OCI-LY3 (cell line): ENCODE measurements around the gene RBMS3.

Experiments
- H2AFZ ChIP-seq: fragments of 200-600, 300-600 bp; shearing (Covaris generic); 2 replicates; pipeline ENCODE4 v1.6.0; 2014; ENCODE audit warnings: antibody characterized with exemption, low read depth, low read length
- H3K27ac ChIP-seq: fragments of 200-600, 300-600 bp; sonication (generic); 2 replicates; pipeline ENCODE4 v1.5.1; 2014; ENCODE audit warnings: mild to moderate bottlenecking, low read length, moderate library complexity, mixed read lengths
- H3K27me3 ChIP-seq: fragments of 200-600, 300-600 bp; sonication (generic); 2 replicates; pipeline ENCODE4 v1.6.1; 2014; ENCODE audit warnings: low read depth, low read length, mixed read lengths
- H3K36me3 ChIP-seq: fragments of 200-600, 300-600 bp; sonication (generic); replicated peaks from 2 replicates; pipeline ENCODE3; 2014; ENCODE audit warnings: low read depth, low read length, mixed read lengths
- H3K4me1 ChIP-seq: fragments of 300-600, 200-600 bp; sonication (generic); 2 replicates; pipeline ENCODE4 v1.6.1; 2014; ENCODE audit warnings: low read length, mixed read lengths
- H3K4me2 ChIP-seq: fragments of 200-600, 300-600 bp; sonication (generic); 2 replicates; pipeline ENCODE4 v1.6.1; 2014; ENCODE audit warnings: low read length, mixed read lengths
- H3K4me3 ChIP-seq: fragments of 300-600, 200-600 bp; sonication (generic); 2 replicates; pipeline ENCODE4 v1.5.1; 2014; ENCODE audit warnings: antibody characterized with exemption, mild to moderate bottlenecking, low read length, moderate library complexity
- H3K79me2 ChIP-seq: fragments of 300-600, 200-600 bp; shearing (Covaris generic); 2 replicates; pipeline ENCODE4 v1.6.1; 2014; ENCODE audit warnings: mild to moderate bottlenecking, low read length, mixed read lengths
- H3K9ac ChIP-seq: fragments of 300-600, 200-600 bp; shearing (Covaris generic); 2 replicates; pipeline ENCODE4 v1.6.0; 2014; ENCODE audit warnings: mild to moderate bottlenecking, low read length, moderate library complexity
- H3K9me3 ChIP-seq: fragments of 200-600, 300-600 bp; shearing (Covaris generic); 2 replicates; pipeline ENCODE4 v1.6.1; 2014; ENCODE audit warnings: low read length, mixed read lengths; ENCODE audit not compliant: insufficient read depth
- H4K20me1 ChIP-seq: fragments of 200-600, 300-600 bp; sonication (generic); 2 replicates; pipeline ENCODE4 v1.6.1; 2016; ENCODE audit warnings: low read length, mixed read lengths; ENCODE audit not compliant: insufficient read depth
- CTCF ChIP-seq: fragments of 200-600, 300-600 bp; sonication (generic); IDR thresholded peaks from 2 replicates; pipeline ENCODE4 v1.5.1; 2014; ENCODE audit warnings: antibody characterized with exemption, low read length, low read depth
- EZH2phosphoT487 ChIP-seq: fragments of 200-600 bp; shearing (Covaris generic); IDR thresholded peaks from 2 replicates; pipeline ENCODE4 v1.6.1; 2018; ENCODE audit warnings: antibody characterized with exemption, mixed run types, low read depth

The RBMS3 gene

GRCh38 chr3:29591579-29591978 is 310.7 kb downstream of the RBMS3 start:
- Histone ChIP-seq H4K20me1 (no peaks in the 10 kb centered on the region), H3K27ac (no peak overlapping the region), H2AFZ (no peak overlapping the region), H3K27me3 (no peaks in the 10 kb centered on the region), H3K9me3 (no peaks in the 10 kb centered on the region), H3K4me3 (no peak overlapping the region), H3K4me2 (no peak overlapping the region), H3K36me3 (no peaks in the 10 kb centered on the region), H3K4me1 (no peaks in the 10 kb centered on the region), H3K9ac (no peak overlapping the region), H3K79me2 (no peaks in the 10 kb centered on the region)
- no peak for TF ChIP-seq CTCF
- TF ChIP-seq EZH2phosphoT487: no peak

GRCh38 chr3:29593802-29594201 is 312.9 kb downstream of the RBMS3 start:
- no peak overlapping the region for H3K4me2 ChIP-seq
- H3K27ac ChIP-seq: no peak overlapping the region
- no peaks in the 10 kb centered on the region for H3K79me2 ChIP-seq
- no peaks in the 10 kb centered on the region for H3K9me3 ChIP-seq
- H2AFZ ChIP-seq: no peak overlapping the region
- H3K9ac ChIP-seq: no peak overlapping the region
- no peaks in the 10 kb centered on the region for H4K20me1 ChIP-seq
- no peaks in the 10 kb centered on the region for H3K36me3 ChIP-seq
- H3K27me3 ChIP-seq: no peaks in the 10 kb centered on the region
- H3K4me1 ChIP-seq: peaks cover 5% of the 10 kb centered on the region; the same call in 1 of the 2 replicates
- no peak overlapping the region for H3K4me3 ChIP-seq
- TF ChIP-seq CTCF (no peak), EZH2phosphoT487 (no peak)

- peaks cover 5% of the 10 kb centered on the region; the same call in 1 of the 2 replicates for H3K4me1 ChIP-seq
- H3K27ac ChIP-seq: no peak overlapping the region
- H4K20me1 ChIP-seq: no peaks in the 10 kb centered on the region
- H3K4me2 ChIP-seq: no peak overlapping the region
- no peaks in the 10 kb centered on the region for H3K36me3 ChIP-seq
- TF ChIP-seq EZH2phosphoT487 (no peak), CTCF (no peak)
- no peaks in the 10 kb centered on the region for H3K27me3 ChIP-seq
- no peaks in the 10 kb centered on the region for H3K79me2 ChIP-seq
- H3K9me3 ChIP-seq: no peaks in the 10 kb centered on the region
- H2AFZ ChIP-seq: no peak overlapping the region
- H3K4me3 ChIP-seq: no peak overlapping the region
- no peak overlapping the region for H3K9ac ChIP-seq
Observed at GRCh38 chr3:29594261-29594660, 313.4 kb downstream of the RBMS3 start.

GRCh38 chr3:29597376-29598008 is 316.6 kb downstream of the RBMS3 start:
- Histone ChIP-seq H3K79me2 (no peaks in the 10 kb centered on the region), H3K27me3 (no peaks in the 10 kb centered on the region), H2AFZ (no peak overlapping the region), H3K36me3 (no peaks in the 10 kb centered on the region), H3K9ac (no peak overlapping the region), H3K9me3 (no peaks in the 10 kb centered on the region), H4K20me1 (no peaks in the 10 kb centered on the region), H3K4me1 (peaks cover 5% of the 10 kb centered on the region; the same call in 1 of the 2 replicates), H3K4me2 (no peak overlapping the region), H3K4me3 (no peak overlapping the region), H3K27ac (no peak overlapping the region)
- TF ChIP-seq CTCF (no peak), EZH2phosphoT487 (no peak)
